IgD-negative memory B cell (primary cell): ENCODE results near the gene MKRN2OS. TPM values are rescaled to one million over a fixed set of nuclear protein-coding genes. Genes with fewer than 3 reads are reported as not detected.

Source experiments
- H3K27ac Mint-ChIP-seq, 3 donors: one replicate each; pipeline ENCODE4 v1.8.0; 2020 to 2022; ENCODE audit warnings: mild to moderate bottlenecking in 3 of 3, mixed read lengths in 3 of 3, moderate library complexity in 1 of 3
- H3K27me3 Mint-ChIP-seq: one replicate; pipeline ENCODE4 v1.8.0; 2021; ENCODE audit warnings: mixed read lengths
- H3K36me3 Mint-ChIP-seq: one replicate; pipeline ENCODE4 v1.8.0; 2020; ENCODE audit warnings: mild to moderate bottlenecking, mixed read lengths
- H3K4me1 Mint-ChIP-seq, 3 donors: one replicate each; pipeline ENCODE4 v1.8.0; 2020 to 2022; ENCODE audit warnings: mixed read lengths in 3 of 3, mild to moderate bottlenecking in 1 of 3
- H3K4me3 Mint-ChIP-seq, 4 donors: one replicate each; pipeline ENCODE4 v1.8.0; 2020 to 2022; ENCODE audit warnings: mild to moderate bottlenecking in 4 of 4, mixed read lengths in 4 of 4, moderate library complexity in 3 of 4
- H3K9me3 Mint-ChIP-seq, 3 donors: one replicate each; pipeline ENCODE4 v1.8.0; 2020 to 2021; ENCODE audit warnings: mixed read lengths in 3 of 3, mild to moderate bottlenecking in 1 of 3
- polyA plus RNA-seq: library from polyadenylated mRNA; unstranded; fragments of 300-500 nt; fragmentation: Illumina TruSeq; gene quantifications from one replicate; pipeline ENCODE4 v1.2.3, GENCODE V29; 2021

MKRN2OS gene
- polyA plus RNA-seq, 1 donor from 2014 or later = not detected

- Mint-ChIP-seq H3K27me3 (no peaks in the 10 kb centered on the region), H3K36me3 (peaks cover 7% of the 10 kb centered on the region), H3K4me3 (no peak overlapping the region), H3K9me3 (no peaks in the 10 kb centered on the region), H3K4me1 (no peaks in the 10 kb centered on the region), H3K27ac (no peak overlapping the region)
Measured at GRCh38 chr3:12515631-12516030, 29.7 kb downstream of the MKRN2OS start.

- Mint-ChIP-seq H3K4me3 (no peak overlapping the region), H3K27ac (peak overlapping the region in 1 of 3 donors; percentile 25), H3K4me1 (no peaks in the 10 kb centered on the region), H3K9me3 (no peaks in the 10 kb centered on the region), H3K36me3 (peaks cover 7% of the 10 kb centered on the region), H3K27me3 (no peaks in the 10 kb centered on the region)
Measured at GRCh38 chr3:12513694-12514446, 31.4 kb downstream of the MKRN2OS start.

- Mint-ChIP-seq H3K9me3 (no peaks in the 10 kb centered on the region), H3K27ac (no peak overlapping the region), H3K36me3 (peaks cover 2% of the 10 kb centered on the region), H3K4me1 (peaks cover 0 to 2% (median 0%) of the 10 kb centered on the region in 3 donors), H3K4me3 (no peak overlapping the region), H3K27me3 (no peaks in the 10 kb centered on the region)
Measured at GRCh38 chr3:12512534-12513118, 32.7 kb downstream of the MKRN2OS start.

- Mint-ChIP-seq H3K4me3 (no peak overlapping the region), H3K27me3 (no peaks in the 10 kb centered on the region), H3K27ac (peak overlapping the region in 1 of 3 donors; percentile 16), H3K36me3 (peaks cover 6% of the 10 kb centered on the region), H3K4me1 (peaks cover 0 to 2% (median 0%) of the 10 kb centered on the region in 3 donors), H3K9me3 (no peaks in the 10 kb centered on the region)
Measured at GRCh38 chr3:12509466-12509865, 35.8 kb downstream of the MKRN2OS start.

GRCh38 chr3:12508291-12508700 lies 37.0 kb downstream of the MKRN2OS start:
- Mint-ChIP-seq H3K27ac (no peak overlapping the region), H3K4me3 (no peak overlapping the region), H3K36me3 (peaks cover 6% of the 10 kb centered on the region)

GRCh38 chr3:12507591-12508281 lies 37.6 kb downstream of the MKRN2OS start:
- no peaks in the 10 kb centered on the region for H3K27me3 Mint-ChIP-seq
- H3K9me3 Mint-ChIP-seq = no peaks in the 10 kb centered on the region
- H3K4me3 Mint-ChIP-seq = no peak overlapping the region
- H3K4me1 Mint-ChIP-seq = peaks cover 0 to 2% (median 0%) of the 10 kb centered on the region in 3 donors
- no peak overlapping the region for H3K27ac Mint-ChIP-seq
- peaks cover 6% of the 10 kb centered on the region for H3K36me3 Mint-ChIP-seq

More at GRCh38 chr3:12508291-12508700, 37.0 kb downstream of the MKRN2OS start:
- H3K27me3 Mint-ChIP-seq = no peaks in the 10 kb centered on the region
- H3K9me3 Mint-ChIP-seq = no peaks in the 10 kb centered on the region
- peaks cover 0 to 2% (median 0%) of the 10 kb centered on the region in 3 donors for H3K4me1 Mint-ChIP-seq

- Mint-ChIP-seq H3K36me3 (peaks cover 6% of the 10 kb centered on the region), H3K9me3 (no peaks in the 10 kb centered on the region), H3K27me3 (no peaks in the 10 kb centered on the region), H3K4me3 (no peak overlapping the region), H3K27ac (no peak overlapping the region), H3K4me1 (peaks cover 0 to 2% (median 0%) of the 10 kb centered on the region in 3 donors)
Measured at GRCh38 chr3:12506201-12506709, 39.0 kb downstream of the MKRN2OS start.

- no peak overlapping the region for H3K4me3 Mint-ChIP-seq
- H3K27ac Mint-ChIP-seq = no peak overlapping the region
- peaks cover 5% of the 10 kb centered on the region for H3K36me3 Mint-ChIP-seq
- H3K4me1 Mint-ChIP-seq = no peaks in the 10 kb centered on the region
- no peaks in the 10 kb centered on the region for H3K27me3 Mint-ChIP-seq
- H3K9me3 Mint-ChIP-seq = no peaks in the 10 kb centered on the region
Measured at GRCh38 chr3:12503126-12503957, 42.0 kb downstream of the MKRN2OS start.

GRCh38 chr3:12501360-12502020 lies 43.8 kb downstream of the MKRN2OS start:
- Mint-ChIP-seq H3K9me3 (no peaks in the 10 kb centered on the region), H3K36me3 (peaks cover 11% of the 10 kb centered on the region), H3K27ac (no peak overlapping the region), H3K4me3 (no peak overlapping the region), H3K27me3 (no peaks in the 10 kb centered on the region), H3K4me1 (no peaks in the 10 kb centered on the region)

- Mint-ChIP-seq H3K9me3 (no peaks in the 10 kb centered on the region), H3K27me3 (no peaks in the 10 kb centered on the region), H3K27ac (no peak overlapping the region), H3K4me1 (no peaks in the 10 kb centered on the region), H3K36me3 (peaks cover 6% of the 10 kb centered on the region), H3K4me3 (no peak overlapping the region)
Measured at GRCh38 chr3:12499474-12499873, 45.8 kb downstream of the MKRN2OS start.

GRCh38 chr3:12496453-12496761 lies 48.9 kb downstream of the MKRN2OS start:
- Mint-ChIP-seq H3K27ac (no peak overlapping the region), H3K36me3 (peaks cover 12% of the 10 kb centered on the region)

GRCh38 chr3:12495749-12496452 lies 49.4 kb downstream of the MKRN2OS start:
- Mint-ChIP-seq H3K4me3 (no peak overlapping the region), H3K27me3 (no peaks in the 10 kb centered on the region), H3K9me3 (no peaks in the 10 kb centered on the region), H3K4me1 (peaks cover 0 to 3% (median 0%) of the 10 kb centered on the region in 3 donors), H3K27ac (no peak overlapping the region), H3K36me3 (peaks cover 13% of the 10 kb centered on the region)

More at GRCh38 chr3:12496453-12496761, 48.9 kb downstream of the MKRN2OS start:
- H3K4me3 Mint-ChIP-seq = no peak overlapping the region
- peaks cover 0 to 2% (median 0%) of the 10 kb centered on the region in 3 donors for H3K4me1 Mint-ChIP-seq
- no peaks in the 10 kb centered on the region for H3K9me3 Mint-ChIP-seq
- no peaks in the 10 kb centered on the region for H3K27me3 Mint-ChIP-seq

- Mint-ChIP-seq H3K27me3 (no peaks in the 10 kb centered on the region), H3K36me3 (peaks cover 9% of the 10 kb centered on the region), H3K27ac (no peak overlapping the region), H3K4me3 (no peak overlapping the region), H3K4me1 (peaks cover 0 to 4% (median 3%) of the 10 kb centered on the region in 3 donors), H3K9me3 (no peaks in the 10 kb centered on the region)
Measured at GRCh38 chr3:12490547-12490946, 54.8 kb downstream of the MKRN2OS start.

- Mint-ChIP-seq H3K27ac (no peak overlapping the region), H3K9me3 (no peaks in the 10 kb centered on the region), H3K4me1 (peaks cover 5 to 12% (median 7%) of the 10 kb centered on the region in 3 donors), H3K36me3 (peaks cover 9% of the 10 kb centered on the region), H3K4me3 (no peak overlapping the region), H3K27me3 (no peaks in the 10 kb centered on the region)
Measured at GRCh38 chr3:12489832-12490231, 55.5 kb downstream of the MKRN2OS start.
